HG03460 (cell line): ENCODE data around the gene KIF21B.
"Not testable (repeated sequence)": the region's sequence is repeated elsewhere in the genome, so short reads cannot be mapped to it uniquely, and the experiment has no call there.

Experiments
- ATAC-seq: cut with Tn5 transposase; IDR thresholded peaks from one replicate; pipeline ENCODE4 v1.9.1; 2021; ENCODE audit not compliant: unreplicated experiment

KIF21B gene

DNA sequence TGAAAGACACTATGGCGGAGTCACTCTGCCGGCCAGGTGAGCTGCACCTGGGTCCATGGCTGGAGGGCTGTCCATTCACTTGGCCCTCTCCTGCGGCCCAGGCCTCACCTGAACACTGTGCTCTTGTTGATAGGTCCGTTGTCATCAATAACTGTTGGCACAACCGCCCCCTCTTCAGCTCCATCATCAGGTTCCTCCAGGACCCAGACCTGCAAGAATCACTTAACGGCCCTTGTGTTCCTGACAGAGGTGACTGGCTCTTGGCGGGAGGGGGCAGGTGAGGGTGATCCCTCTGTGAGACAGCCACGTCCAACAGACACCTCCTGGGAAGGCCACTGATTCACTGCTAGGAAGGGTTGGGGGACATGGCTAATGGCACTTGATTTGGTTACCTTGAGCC lies 73.9 kb downstream of the KIF21B start:
- ATAC-seq: no peak

DNA sequence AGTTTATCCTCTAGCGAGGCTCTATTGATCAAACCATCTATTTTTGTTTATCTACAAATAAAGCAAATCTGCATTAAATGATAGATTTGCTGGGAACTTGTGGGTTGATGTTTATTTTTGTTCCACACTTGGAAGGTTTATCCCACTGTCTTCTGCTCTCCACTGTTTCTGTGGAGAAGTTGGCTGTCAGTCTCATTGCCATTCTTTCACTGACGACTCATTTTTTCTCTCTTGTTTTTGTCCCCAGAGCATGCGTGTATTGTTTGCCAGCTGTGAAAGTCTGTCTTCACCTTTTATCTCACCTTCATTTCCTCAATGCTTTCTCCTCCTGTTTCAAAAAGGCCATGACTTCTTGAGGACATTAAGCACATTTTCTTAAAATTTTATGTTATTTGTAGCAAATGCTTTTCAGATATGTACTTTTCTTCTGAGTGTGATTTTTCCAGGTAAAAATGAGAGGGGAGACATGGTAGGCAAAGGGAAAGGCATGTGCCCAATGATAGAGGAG lies 76.4 kb downstream of the KIF21B start:
- no peak for ATAC-seq

DNA sequence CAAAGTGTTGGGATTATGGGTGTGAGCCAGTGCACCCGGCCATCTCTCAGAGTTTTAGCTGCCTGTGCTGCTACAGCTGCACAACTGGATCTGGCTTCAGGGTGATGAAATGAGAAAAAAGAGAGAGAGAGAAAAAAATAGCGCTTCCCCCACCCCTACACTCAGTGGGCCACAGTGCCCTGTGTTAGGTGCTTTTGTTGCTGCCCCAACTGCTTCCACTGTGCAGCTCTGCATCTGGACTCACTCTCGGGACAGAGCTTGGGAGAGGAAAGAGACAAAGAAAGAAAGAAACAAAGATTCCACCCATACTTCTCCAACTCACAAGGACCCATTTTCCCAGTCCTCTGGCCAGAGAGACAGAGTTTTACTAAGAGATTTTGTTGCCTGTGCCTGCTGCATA lies 78.4 kb downstream of the KIF21B start:
- ATAC-seq: no peak

DNA sequence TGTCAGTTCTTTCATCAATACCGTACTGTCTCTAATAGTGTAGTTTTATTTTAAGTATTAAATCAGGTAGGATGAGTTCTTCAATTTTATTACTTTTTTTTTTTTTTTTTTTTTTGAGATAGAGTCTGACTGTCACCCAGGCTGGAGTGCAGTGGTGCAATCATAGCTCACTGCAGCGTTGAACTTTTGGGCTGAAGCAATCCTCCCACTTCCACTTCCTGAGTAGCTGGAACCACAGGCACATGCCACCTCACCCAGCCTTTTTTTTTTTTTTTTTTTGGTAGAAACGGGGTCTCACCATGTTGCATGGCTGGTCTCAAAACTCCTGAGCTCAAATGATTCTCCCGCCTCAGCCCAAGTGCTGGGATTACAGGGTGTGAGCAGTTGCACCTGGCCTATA lies 84.6 kb downstream of the KIF21B start:
- no peak for ATAC-seq

DNA sequence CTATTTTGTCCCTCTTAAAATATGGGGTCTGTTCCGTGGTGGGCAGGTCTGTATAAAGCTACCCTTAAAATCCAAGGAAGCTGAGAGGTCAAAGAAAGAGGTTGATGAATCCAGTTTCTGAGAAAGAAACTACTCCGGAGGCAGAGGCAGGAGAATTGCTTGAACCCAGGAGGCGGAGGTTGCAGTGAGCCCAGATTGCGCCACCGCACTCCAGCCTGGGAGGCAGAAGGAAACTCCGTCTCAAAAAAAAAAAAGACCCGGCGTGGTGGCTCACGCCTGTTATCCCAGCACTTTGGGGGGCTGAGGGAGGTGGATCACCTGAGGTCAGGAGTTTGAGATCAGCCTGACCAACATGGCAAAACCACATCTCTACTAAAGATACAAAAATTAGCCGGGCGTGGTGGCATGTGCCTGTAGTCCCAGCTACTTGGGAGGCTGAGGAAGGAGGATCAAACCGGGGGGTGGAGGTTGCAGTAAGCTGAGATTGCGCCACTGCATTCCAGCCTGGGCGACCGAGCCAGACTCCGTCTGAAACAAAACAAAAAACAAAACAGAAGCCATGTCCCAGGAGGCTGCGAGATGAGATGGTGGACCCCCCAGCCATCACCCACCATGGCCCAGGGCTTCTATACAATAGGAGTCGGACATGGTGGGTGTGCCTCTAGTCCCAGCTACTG lies 88.1 kb downstream of the KIF21B start:
- not testable (repeated sequence) for ATAC-seq

DNA sequence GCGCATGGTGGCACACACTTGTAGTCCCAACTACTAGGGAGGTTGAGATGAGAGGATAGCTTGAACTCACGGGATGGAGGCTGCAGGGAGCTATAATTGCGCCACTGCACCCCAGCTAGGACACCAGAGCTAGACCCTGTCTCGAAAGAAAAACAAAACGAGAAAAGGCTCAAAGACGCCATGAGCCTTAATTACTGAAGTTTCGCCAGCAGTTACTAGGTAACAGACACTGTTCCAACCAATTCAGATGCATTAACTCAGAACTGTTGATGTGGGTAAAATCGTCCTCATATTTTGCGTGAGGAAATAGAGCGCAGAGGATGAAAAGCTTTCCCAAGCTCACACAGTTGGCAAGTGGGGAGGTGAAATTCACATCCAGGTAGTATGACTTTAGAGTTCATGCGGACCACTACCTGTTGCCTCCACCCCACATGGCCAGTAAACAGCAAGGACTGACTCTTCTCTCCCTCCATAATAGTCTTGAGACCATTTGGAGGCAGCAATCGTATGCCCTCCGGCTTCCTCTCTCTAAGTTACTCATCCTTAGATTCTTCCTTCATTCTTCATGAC lies 88.8 kb downstream of the KIF21B start:
- no peak for ATAC-seq

DNA sequence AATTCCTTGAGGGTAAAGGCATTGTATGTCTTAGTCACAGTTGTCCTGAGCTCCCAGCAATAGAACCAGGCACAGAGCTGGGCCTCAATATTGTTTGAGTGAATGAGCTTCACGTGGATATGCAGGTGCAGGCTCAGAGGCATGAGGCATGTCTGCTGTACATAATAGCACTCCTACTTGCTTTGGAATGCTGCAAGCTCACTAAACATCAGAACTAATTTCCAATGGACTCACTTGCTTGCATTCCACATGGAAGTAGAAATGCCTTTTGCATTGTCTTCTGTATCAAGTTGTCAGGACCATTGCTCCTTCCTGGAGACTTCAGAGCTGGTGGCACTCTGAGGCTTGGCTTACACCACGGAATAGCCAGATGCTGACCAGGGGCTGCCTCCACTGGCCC lies 91.7 kb downstream of the KIF21B start:
- no peak for ATAC-seq

DNA sequence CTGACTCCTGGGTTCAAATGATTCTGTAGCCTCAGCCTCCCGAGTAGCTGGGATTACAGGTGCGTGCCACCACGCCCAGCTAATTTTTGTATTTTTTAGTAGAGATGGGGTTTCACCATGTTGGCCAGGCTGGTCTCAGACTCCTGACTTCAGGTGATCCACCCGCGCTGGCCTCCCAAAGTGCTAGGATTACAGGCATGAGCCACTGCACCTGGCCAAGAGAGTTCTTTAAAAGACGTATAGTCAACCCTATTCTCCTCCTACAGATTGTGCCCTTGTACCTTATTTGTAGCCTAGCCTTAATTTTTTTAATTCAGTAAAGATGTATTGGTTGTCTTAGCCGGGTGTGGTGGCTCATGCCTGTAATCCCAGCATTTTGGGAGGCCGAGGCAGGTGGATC lies 93.2 kb downstream of the KIF21B start:
- not testable (repeated sequence) for ATAC-seq

DNA sequence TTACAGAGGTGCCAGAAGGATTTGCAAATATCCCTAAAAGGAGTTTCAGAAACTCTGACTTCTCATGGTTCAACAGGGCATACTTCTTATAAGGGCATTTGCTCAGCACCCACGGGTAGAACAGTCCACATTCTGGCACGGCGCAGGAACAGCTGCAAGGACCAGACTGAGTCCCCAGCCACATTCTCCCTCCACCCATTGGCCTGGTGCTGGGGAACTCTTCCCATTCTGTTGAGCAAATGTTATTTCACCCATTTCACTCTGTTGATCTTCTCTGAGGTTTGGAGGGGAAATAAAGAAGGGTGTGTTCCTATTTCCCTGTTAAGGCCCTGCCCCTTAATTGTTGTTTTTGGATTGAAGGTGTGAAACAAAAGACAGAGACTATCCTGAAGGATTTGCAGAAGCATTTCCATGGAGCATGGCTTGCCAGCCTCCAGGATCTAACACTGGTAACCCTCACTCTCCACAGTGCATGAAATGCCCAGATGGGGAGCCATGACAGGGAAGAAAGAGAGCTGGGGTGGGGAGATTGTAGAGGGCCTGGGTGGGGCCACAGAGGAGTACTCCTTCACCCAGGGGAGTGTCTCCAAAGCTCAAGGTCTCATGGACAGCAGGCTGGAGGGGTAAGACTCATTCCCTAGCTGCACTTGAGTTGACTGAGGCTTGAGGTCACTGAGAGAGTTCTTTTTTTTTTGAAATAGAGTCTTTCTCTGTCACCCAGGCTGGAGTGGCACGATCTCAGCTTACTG lies 93.8 kb downstream of the KIF21B start:
- ATAC-seq: no peak

DNA sequence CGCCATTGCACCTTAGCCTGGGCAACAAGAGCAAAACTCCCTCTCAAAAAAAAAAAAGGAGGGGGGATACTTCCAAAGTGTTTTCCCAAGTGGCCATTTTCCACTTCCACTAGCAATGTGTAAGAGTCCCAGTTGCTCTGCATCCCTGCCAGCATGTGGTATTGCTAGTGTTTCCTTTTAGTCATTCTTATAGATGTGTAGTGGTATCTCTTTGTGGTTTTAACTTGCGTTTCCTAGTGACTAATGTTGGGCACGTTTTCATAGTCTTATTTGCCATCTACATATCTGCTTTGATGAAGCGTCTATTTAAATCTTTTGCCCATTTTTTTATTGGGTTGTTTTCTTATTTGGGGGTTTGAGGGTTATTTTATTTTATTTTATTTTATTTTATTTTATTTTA lies 97.7 kb downstream of the KIF21B start:
- no peak for ATAC-seq

DNA sequence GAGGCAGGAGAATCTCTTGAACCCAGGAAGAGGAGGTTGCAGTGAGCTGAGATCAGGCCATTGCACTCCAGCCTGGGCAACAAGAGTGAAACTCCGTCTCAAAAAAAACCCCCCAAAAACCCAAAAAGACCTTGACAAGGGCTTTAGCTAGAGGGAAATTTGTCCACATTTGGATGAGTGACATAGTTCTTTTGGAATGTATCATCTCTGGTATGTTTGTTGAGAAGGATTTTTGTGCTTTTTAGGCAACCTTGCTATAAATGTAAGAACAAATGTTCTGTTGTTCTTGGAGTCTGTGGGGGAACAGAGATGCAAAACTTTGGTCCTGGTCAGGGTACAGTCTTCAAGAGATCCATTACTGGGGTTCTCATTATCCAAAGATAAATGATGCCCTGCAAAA lies 99.9 kb downstream of the KIF21B start:
- ATAC-seq: no peak

DNA sequence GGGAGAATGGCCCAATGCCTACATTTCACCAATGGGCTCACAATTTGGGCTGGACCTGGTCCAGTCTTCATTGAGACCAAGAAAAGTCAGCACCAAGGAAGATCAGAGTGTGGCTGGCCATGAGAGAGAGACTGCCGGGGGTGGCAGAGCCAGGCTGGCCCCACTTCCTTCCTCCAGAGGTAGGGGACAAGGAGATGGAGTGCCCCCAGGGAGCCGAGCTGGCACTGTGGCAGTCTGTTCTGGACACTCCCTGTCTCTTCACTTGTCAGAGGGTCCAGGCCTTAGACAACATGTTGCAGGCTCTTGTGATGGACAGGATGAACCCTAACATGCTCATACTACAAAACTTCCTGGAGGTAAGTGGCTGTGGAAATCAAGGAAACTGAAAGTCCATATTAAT lies 101.1 kb downstream of the KIF21B start:
- ATAC-seq: no peak

DNA sequence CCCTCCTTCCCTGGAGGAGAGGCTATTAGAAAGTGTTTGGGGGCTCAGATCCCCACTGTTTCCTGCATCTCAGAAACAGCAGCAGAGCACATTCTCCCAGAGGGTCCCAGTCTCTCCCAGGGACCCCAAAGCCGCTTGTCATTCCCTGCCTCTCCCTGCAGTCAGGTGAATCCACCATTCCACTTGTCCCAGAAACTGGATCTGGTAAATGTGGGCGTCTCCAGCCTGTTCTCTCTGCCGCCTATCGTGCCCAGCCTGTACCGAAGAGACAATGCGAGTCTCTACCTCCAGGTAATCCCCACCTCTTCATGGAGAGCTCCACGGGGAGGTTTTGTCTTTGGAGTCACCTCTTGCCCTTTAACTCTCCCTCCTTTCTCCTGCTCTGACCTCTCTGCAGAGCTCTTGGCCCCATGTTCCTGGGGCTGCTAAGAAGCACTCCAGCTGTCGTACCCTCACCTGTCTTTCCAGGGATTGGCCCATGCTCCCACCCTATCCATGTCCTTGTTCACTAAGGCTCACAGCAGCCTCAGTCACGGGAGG lies 101.9 kb downstream of the KIF21B start:
- ATAC-seq: no peak
